Activated CD4-positive, alpha-beta T cell treated with anti-CD3 and anti-CD28 coated beads for 48 hours (primary cell): Measurements from ENCODE around the gene CD33.
A peak's percentile ranks its signal among the peaks of the same experiment; 100 is the strongest.
"Not testable (repeated sequence)": the region's sequence is repeated elsewhere in the genome, so short reads cannot be mapped to it uniquely, and the experiment has no call there.

Experiments
- DNase-seq: peaks from one replicate; pipeline ENCODE4 v3.0.0-alpha.2; 2020

CD33 gene

DNA sequence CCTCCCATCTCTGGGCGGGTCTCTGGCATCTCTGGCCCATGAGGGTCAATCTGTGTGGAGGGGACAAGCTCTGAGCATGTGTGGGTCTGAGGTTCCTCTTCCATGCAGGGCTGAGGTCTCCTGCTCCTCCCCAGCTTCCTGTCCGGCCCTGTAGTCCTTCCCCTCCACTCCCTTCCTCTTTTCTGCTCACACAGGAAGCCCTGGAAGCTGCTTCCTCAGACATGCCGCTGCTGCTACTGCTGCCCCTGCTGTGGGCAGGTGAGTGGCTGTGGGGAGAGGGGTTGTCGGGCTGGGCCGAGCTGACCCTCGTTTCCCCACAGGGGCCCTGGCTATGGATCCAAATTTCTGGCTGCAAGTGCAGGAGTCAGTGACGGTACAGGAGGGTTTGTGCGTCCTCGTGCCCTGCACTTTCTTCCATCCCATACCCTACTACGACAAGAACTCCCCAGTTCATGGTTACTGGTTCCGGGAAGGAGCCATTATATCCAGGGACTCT lies at the start of gene CD33:
TSS of gene CD33 (plus strand) at position 183 of the 496 bp plus-strand sequence. CDS start at position 222, 39 bp downstream.
- DNase-seq: not testable (repeated sequence)

DNA sequence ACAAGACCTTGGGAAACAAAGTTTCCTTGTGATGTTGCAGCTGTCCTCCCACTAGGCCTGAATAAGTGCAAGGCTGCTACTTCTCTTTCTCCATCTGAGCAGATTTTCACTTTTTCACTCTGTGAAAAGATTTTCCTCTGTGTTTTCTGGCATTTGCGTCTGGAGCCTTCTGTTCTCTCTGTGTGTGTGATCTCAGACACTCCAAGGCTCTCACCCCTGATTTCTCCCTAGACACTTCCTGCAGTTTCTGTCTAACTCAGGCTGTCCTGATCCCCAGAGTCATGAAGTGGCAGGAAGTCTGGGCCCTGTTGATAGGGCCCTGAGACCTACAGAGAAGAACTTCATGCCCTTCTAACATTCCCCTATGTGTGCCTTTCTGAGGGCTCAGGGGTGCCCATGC lies 45.6 kb upstream of the CD33 start:
- no peak for DNase-seq

DNA sequence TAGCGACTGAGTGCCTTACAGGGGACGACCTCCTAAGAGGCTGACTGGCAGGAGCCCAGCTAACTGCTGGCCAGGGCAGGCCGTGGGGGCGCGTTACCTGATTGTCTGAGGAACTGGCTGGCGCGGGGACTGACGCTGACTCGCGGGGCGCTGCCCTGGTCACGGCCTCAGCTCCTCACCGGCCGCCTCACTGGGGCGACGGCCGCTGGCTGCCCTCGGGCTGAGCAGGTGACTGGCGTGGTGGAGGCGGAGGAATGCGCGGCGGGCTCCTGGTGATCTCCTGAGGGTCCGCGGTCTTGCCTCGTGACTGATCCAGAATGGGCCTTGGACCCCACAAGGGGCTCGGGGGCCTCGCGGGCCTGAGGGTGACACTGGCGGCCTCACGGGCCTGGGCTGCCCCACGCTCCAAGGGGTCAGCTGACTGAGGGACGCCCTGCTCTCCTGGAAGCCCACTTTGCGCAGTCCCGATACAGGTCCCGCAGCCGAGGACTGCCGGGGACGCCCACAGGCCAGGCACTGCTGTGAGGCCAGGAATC lies 43.4 kb upstream of the CD33 start:
- no peak for DNase-seq

DNA sequence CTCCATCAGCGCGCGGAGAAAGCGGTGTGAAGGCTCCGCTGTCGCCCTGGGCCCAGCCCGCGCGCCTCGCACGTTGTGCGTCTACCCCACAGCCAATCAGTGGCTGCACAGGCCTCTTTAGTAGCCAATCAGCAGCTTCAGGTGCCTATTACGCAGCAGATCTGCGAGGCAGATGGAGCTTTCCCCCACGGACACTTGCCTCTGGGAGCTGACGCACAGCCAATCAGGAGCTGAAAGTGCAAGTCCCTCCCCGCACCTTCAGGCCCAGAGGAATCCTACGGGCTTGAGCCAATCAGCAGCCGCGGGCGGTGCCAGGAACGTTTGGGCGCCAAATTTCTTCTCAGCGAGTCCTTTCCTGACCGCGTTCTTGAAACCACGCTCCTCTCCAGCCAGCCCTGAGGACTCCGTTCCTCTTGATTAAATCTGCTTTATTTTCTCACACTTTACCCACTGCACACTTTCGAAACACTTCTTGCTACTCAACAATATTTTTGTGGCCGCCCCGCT lies 42.9 kb upstream of the CD33 start:
- DNase-seq: peak; percentile 63

DNA sequence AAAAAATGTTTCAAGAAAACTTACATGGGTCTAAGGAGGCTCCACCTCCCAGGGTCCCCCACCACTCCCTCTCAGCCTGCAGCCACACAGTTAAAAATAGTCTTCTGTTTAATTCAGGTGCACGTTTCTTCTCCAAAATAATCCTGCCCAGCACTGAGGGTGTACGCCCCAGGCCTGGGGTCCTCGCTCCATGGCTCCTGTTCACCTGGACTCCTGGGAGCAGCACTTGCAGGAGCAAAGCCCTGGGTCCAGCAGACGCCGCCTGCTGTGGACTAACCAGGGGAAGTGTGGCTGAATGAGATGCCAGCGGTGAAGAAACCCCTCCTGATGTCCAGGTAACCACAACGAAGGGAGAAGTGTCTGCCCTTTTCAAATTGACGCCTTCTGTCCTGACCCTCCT lies 41.3 kb upstream of the CD33 start:
- DNase-seq: no peak

DNA sequence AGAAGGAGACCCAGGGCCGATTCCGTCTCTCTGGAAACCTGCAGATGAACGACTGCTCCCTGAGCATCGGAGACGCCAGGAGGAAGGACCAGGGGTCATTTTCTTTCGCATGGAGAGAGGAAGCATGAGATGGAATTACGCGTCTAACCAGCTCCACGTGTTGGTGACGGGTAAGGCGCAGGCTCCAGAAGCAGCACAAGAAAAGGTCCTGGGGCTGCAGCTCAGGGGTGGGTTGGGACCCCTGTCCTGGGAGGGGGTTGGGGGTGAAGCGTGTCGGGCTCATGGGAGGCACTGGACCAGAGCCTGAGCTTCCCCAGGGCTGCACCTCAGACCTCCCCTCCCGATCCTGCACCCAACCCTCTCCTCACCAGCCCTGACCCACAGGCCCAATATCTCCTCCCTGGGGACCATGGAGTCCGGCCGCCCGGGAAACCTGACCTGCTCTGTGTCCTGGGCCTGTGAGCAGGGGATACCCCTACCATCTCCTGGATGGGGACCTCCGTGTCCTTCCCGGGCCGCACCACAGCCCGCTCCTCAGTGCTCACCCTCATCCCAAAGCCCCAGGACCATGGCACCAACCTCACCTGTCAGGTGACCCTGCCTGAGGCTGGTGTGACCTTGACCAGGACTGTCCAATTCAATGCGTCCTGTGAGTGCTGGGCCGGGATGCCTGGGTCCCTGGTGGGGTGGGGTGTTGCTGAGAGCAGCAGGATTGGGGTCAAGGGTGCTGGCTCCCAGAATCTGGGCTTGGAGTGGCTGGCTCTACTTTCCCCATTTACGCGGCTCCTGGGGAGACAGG lies 39.6 kb upstream of the CD33 start:
- no peak for DNase-seq

DNA sequence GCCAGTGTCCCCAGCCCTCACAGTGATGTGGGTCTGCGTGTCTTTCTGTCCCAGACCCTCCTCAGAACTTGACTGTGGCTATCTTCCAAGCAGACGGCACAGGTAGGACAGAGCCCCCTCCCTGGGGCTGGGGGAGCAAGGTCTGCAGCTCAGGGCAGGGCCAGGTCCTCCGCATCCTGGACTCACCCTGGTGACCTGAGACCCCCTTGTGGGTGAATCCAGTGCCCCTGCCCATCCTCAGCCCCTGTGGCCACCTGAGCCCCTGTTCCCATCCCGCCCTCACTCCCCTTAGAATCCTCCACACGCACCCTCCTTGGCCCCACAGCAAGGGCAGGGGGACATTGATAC lies 39.0 kb upstream of the CD33 start:
- DNase-seq: no peak

DNA sequence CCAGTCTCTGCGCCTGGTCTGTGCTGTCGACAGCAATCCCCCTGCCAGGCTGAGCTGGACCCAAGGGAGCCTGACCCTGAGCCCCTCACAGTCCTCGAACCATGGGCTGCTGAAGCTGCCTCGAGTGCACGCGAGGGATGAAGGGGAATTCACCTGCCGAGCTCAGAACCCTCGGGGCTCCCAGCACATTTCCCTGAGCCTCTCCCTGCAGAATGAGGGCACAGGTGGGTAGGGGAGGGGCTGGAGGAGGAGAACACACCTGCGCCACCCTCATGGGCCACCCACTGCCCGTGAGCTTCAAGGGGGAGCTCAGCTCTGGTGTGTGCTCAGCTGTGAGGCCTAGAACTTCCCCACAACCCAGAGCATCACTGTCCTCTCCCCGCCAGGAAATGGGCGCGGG lies 38.6 kb upstream of the CD33 start:
- no peak for DNase-seq

DNA sequence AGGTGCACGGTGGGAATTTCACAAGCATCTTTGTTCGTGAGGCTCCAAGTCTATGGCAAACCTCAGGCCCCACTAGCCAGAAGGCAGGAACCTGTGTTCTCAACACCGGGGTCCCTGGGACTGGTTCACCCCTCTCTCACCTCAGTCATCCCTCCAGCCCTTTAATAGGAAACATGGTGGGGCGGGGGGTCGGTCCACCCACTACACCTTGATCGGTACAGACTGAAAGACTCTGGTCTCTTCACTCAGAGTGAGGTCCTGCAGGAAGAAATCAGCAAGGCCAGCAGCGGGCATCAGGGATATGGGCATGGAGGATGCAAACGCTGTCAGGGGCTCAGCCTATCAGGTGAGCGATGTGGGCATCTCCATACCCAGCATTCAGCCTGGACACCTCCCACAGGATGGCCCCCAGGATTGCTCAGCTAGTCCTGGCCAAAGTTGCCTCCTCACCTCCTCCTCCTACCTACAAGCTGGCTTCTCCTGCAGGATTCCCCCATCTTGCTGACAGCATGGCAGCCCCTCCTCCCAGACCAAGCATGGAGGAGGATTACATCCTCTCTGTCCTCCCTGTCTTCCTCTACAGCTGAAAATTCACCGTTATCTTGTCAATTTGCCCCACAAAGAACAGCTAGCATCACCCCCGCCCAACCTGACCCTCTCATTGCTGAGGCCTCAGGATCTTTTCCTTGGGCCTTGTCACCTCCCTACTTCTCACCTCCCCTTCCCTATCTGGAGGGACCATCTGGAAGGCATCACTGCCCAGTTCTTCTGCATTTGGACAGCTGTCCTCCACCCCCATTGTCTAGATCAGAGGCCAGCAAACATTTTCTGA lies 37.3 kb upstream of the CD33 start:
- no peak for DNase-seq

DNA sequence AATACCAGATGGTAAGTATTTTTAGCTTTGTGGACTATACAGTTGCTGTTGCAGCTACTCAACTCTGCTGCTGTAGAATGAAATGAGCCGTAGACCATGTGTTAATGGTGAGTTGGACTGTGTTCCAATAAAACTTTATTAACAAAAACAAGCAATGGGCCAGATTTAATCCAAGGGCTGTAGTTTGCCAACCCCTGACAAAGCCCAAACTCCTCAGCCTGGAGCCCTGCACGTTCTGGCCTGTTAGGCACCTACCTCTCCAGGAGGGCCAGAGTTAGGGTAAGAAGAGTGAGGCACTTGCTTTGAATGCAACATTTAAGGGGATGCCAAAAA lies 36.7 kb upstream of the CD33 start:
- no peak for DNase-seq

DNA sequence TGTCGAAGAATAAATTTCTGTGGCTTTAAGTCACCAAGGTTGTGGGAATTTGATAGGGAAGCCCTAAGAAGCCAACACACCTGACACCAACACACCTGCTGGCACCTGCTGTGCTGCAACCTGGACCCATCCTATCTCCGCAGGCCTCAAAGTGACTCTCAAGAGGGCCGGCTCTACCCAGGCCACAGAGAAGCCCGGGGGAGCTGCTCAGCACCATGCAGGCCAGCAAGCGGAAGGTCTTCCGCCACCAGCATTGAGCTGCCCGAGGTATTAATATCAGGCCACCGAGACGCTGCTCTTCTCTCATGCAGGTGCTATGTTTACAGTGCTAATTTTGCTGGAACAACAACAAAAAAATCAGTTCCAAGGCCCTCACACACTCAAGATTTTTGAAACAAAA lies 32.2 kb upstream of the CD33 start:
- DNase-seq: no peak

DNA sequence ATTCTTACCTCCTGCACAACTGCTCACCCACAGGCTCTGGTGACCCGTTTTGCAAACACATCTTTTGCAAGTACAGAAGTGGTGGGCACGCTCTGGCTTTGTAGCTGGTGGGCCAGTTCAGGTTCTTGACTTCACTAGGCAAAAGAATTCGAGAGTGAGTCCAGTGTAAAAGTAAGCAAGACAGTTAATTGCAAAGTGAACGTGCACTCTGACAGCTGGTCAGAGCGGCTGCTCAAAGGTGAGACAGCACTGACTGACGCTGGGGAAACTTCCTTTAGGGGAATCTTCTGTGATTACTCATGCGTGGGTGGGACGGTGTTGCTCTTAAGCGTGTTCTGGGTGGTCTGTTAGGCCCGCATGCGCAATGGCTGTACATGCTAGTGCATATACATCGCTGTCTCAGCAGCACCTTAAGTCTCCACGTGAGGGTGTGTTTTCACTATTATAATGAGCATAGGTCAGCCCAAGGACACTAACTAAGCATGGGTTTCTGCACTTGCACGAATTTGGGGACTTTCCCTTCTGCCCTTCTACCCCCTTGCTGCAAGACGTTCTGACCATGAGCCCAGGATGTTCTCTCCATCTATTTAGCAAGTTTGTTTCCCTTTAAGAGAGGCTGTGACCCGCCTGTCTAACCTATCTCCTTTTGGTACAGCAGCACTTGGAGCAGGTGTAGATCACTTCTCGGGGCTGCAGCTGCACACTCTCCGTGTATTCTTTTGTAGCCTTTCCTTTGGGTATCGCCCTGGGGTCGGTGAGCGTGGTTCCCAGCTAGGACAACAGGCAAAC lies 30.2 kb upstream of the CD33 start:
- DNase-seq: no peak

DNA sequence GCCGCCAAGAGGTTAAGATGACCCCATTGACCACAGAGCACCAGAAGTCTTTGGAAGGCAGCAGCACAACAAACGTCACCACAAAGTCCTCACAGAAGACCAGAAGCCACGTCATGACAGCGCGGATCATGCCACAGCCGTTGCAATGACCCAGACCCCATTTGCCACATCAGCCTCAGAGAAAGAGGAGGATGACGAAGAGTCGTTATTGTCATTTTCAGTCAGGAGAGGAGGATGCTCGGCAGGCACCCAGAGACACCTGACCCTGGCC lies 29.6 kb upstream of the CD33 start:
- no peak for DNase-seq

DNA sequence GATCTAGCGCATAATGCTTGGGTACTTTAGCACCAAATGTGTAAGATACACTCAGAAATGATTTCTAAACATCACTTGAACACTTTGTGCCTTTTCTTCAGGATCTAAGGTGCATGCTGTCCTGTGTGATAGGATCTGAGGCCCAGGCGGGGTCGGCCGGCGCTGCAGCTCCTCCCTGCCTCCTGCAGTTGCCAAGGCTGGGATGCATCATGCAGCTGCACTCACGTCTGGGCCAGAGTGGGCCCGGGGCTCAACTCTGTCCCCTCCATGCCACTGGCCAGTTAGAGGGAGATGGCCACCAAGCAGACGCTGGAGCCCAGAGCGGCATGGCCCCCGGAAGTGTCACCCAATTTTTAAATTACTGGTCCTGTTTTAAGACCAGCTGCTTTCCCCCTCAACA lies 29.3 kb upstream of the CD33 start:
- DNase-seq: no peak

DNA sequence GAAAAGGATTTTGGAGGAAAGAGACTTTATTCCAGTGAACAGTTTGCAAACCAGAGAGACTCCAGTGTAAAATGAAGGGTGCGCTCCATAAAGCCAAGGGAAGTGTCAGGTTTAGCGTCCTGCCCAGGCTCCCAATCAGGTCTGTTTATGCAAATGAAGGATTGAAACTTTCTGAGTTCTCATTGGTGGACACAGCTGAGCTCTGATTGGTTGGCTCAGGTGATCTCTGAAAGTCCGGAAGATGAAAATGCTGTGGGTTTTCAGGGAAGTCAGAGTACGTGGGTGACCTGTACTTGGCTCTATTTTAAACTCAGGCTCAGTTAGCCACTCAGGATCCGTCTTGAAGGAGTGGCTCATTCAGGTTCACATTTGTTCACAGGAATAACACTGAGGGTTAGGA lies 28.7 kb upstream of the CD33 start:
- DNase-seq: no peak

DNA sequence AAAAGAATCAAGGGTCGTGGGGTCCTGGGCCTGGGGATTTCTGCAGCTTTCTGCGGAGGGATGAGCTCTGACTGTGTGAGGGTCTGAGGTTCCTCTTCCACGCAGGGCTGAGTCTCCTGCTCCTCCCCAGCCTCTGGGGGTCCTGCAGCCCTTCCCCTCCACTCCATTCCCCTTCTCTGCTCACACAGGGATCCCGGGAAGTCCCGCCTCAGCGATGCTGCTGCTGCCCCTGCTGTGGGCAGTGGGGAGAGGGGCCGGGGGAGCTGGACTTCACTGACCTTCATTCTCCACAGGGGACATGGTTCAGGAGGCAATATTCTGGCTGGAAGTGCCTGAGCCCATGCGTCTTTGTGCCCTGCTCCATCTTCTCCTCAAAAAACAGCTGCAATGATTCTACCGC lies 26.2 kb upstream of the CD33 start:
- DNase-seq: no peak

DNA sequence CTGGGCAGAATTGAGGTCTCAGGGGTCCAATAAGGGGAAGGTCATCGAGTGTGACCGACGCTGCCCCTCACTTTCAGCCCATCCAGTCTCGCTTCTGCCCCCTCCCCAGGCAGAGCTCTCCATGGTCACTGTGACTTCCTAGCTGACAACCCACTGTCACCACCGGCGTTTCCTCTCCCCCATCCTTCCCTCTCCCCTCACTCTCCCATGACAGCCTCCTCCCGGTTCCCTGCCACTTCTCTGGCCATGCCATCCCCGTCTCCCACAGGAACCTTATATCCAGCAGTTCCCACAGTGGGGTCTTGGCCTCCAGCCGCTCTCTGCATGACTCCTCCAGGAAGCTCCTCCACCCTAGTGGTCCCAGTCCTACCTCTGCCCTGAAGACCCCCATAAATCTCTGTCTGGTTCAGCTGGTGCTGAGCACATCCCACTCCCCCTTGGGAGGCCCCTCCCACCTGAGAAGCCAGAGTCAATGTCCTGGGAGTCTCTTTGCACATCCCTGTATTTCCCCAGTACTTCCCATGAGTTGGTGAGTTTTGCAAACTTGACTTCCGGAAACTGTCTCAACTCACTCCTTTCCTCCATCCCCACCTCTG lies 24.7 kb upstream of the CD33 start:
- no peak for DNase-seq

DNA sequence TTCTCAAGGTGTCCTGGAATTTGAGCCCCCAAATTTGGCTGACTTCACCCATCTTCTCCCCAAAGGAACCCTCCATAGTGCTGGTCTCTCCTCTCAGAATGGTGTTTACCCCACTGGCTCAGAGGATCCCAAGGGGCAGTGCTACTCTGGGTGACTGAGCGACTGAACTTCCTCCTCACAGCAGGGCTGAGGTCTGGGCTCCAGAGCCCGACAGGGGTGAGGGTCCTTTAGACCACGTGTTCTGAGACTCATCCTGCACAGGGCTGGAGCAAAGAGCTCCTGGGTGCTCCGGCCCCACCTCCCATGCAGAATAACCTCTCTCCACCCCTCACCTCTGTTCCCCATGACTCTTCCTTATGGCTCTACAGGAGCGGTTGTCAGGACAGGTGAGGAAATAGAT lies 23.2 kb upstream of the CD33 start:
- DNase-seq: no peak

DNA sequence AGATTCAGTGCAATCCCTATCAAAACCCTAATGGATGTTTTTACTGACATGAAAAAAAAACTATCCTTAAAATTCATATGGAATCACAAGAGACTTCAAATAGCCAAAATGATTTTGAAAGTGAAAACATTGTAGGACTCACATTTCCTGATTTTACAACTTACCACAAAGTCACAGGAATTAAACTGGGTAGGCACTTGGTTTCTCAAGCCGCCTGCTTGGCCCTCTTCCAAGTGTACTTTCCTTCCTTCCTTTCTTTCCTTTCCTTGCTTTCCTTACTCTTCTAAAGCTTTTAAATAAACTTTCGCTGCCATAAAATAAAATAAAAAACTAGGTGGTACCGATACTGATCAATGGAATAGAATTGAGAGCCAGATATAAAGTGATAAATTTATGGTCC lies 21.0 kb upstream of the CD33 start:
- DNase-seq: no peak

DNA sequence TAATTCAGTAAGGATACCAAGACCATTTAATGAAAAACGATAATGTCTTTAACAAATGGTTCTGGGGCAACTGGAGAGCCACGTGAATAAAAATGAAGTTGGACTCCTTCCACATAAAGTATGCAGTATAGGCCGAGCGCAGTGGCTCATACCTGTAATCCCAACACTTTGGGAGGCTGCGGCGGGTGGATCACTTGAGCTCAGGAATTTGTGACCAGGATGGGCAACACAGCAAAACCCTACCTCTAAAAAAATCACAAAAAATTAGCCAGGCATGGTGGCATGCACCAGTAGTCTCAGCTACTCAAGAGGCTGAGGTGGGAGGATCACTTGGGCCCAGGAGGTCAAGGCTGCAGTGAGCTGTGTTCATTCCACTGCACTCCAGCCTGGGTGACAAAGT lies 20.6 kb upstream of the CD33 start:
- DNase-seq: no peak

DNA sequence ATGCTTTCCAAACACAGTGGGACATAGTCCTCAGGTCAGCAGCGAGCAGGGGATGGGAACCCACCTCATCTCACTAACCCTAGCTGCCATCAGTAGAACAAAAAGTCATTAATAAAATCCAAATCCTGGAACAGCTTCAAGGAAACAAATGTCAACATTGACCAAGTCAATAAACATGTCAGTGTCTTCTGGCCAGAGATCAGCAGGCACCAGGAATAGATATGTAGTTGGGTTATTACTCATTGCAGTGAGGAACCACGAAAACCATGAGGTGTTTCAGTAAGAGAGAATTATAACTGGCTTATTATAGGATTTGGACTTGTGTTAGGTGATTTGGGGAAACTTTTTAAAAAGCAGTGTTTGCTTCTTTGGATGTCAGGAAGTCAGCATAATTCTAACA lies 17.1 kb upstream of the CD33 start:
- DNase-seq: no peak

DNA sequence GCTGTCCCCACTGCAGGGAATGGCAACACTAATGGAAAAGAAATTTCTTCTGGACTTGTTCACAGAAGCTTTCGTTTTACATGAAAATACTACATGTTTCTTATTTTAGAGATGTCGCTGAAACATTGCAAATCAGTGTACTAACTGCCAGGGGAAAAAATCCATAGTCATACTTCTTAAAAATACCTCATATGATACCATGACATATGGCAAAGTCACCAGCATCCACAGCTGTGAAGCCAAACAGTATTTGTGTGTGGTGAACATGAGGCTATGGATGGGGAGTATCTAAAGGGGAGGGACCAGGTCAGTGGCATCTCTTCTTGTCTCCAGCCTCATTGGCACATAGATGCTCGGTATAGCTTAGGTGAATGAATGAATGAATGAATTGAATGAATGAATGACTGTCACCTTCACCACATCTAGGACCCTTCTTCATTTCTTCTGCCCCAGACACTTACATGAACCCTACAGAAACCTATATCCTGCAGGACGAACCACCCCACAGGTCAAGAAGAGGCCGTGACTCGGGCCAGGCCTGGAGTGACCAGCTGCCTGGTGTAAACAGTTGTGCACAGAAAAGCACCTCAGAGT lies 14.6 kb upstream of the CD33 start:
- no peak for DNase-seq
